Measurements from ENCODE around the gene ARHGDIB. TPM values are rescaled to one million over a fixed set of nuclear protein-coding genes. Genes with fewer than 3 reads are reported as not detected.

ARHGDIB gene
- total and polyA plus RNA-seq, 2 of the 13 experiments (the other 11 are each of a cell fraction or from before 2014, with no cell fraction given), result 0.11 to 0.87 TPM

- no peak for FAIRE-seq
- POLR2A ChIA-PET, result no interaction called here
Observed at GRCh38 chr12:14935031-14935430, 26.4 kb downstream of the ARHGDIB start.

More at GRCh38 chr12:14935031-14935430, 26.4 kb downstream of the ARHGDIB start:
- peaks cover 12% of the 10 kb centered on the region; the same call in 1 of the 2 replicates for H3K4me1 ChIP-seq (ENCODE audit: insufficient read depth, low read length)
- H3K79me2 ChIP-seq (ENCODE audit: insufficient read depth, low read length), result no peaks in the 10 kb centered on the region
- no peaks in the 10 kb centered on the region for H3K36me3 ChIP-seq (replicated peaks in 1 of 2; ENCODE audit: control insufficient read depth in 1 of 2, insufficient read depth in 2 of 2, low read length in 2 of 2)
- in situ Hi-C loops (cut with HindIII; ENCODE audit: extremely low pct_ligation_motif_present, low pct_unique_long_range_greater_than_20kb), result no loop called here
- CTCF ChIA-PET (ENCODE audit: low intra/inter-chr PET ratio, low total read pairs), result no interaction called here
- 18% methylated on average over 4 of the region's 4 CpGs for WGBS (ENCODE audit: low lambda C conversion rate)
- no peak overlapping the region for H3K27ac ChIP-seq (ENCODE audit: extremely low read length, insufficient read depth, low read length)
- no peaks in the 10 kb centered on the region for H3K27me3 ChIP-seq (ENCODE audit: control insufficient read depth in 1 of 2, insufficient read depth in 2 of 2, low read length in 2 of 2)
- ATAC-seq, result peak; percentile 64
- DNase-seq (ENCODE audit: low spot score), result no peak
- no peaks in the 10 kb centered on the region for H3K9me3 ChIP-seq (ENCODE audit: low read length)
- BruUV-seq (replicated peaks), result no TSS peak
- H3K4me3 ChIP-seq (replicated peaks in 1 of 3; ENCODE audit: insufficient read depth in 1 of 3, low read depth in 2 of 3, low read length in 3 of 3), result no peak overlapping the region
- TF ChIP-seq KMT2B (CRISPR knock-in tag; IDR thresholded peaks at IDR 0.05) (no peak), TFAP4 (IDR thresholded peaks at IDR 0.05; ENCODE audit: borderline replicate concordance, low read depth) (no peak), ISX (CRISPR knock-in tag; conservative IDR thresholded peaks at IDR 0.05) (no peak), BATF2 (CRISPR knock-in tag; IDR thresholded peaks at IDR 0.05) (no peak), SRSF1 (optimal IDR thresholded peaks at IDR 0.05; ENCODE audit: low read depth, low read length) (no peak), ZNF572 (CRISPR knock-in tag; IDR thresholded peaks at IDR 0.05) (no peak), ZNF574 (CRISPR knock-in tag; IDR thresholded peaks at IDR 0.05) (no peak), SAP130 (CRISPR knock-in tag; IDR thresholded peaks at IDR 0.05; ENCODE audit: low read depth) (no peak), ONECUT2 (CRISPR knock-in tag; IDR thresholded peaks at IDR 0.05) (no peak), ZNF652 (CRISPR knock-in tag; IDR thresholded peaks at IDR 0.05; ENCODE audit: borderline replicate concordance, low read depth) (no peak)
- no peak overlapping the region for H3K9ac ChIP-seq (ENCODE audit: insufficient read depth, low read depth, low read length)
- no peaks in the 10 kb centered on the region for H4K20me1 ChIP-seq (ENCODE audit: insufficient read depth, low read length)
- no peak overlapping the region for H2AFZ ChIP-seq (ENCODE audit: low read length)
- H3K4me2 ChIP-seq (ENCODE audit: low read depth, low read length), result no peak overlapping the region
- intact Hi-C loops (cut with micrococcal nuclease; ENCODE audit: unreplicated experiment), result loop anchor here (5.0 kb wide), 1 partner anchor 88 kb away; no protein-coding TSS in a partner anchor

All from HepG2 (cell line).